Measurements from ENCODE around the gene TRMT5. TPM values are rescaled to one million over a fixed set of nuclear protein-coding genes. Genes with fewer than 3 reads are reported as not detected.

The TRMT5 gene
- total RNA-seq, 3 donors from 2014 or later (not counting 1 experiment from before 2014, with no cell fraction given): 1.7 to 2.6 (median 1.9) TPM

GRCh38 chr14:60945984-60946383 is 34.9 kb downstream of the TRMT5 start:
- Mint-ChIP-seq H3K4me1 (peaks cover 0 to 5% of the 10 kb centered on the region in 2 donors), H3K4me3 (no peak overlapping the region), H3K27me3 (ENCODE audit: low read depth in 2 of 2) (no peaks in the 10 kb centered on the region), H3K27ac (no peak overlapping the region), H3K9me3 (no peaks in the 10 kb centered on the region), H3K36me3 (no peaks in the 10 kb centered on the region)
- no peaks in the 10 kb centered on the region for H3K36me3 ChIP-seq (ENCODE audit: control insufficient read depth, insufficient read depth, low read length)
- H3K4me3 ChIP-seq (ENCODE audit: low read length): no peak overlapping the region
- H3K9me3 ChIP-seq (ENCODE audit: control insufficient read depth, insufficient read depth, low read length): no peaks in the 10 kb centered on the region
- DNase-seq (no peak), ATAC-seq (no peak)
- WGBS (ENCODE audit: insufficient coverage): 67% methylated on average over 1 of the region's 1 CpG
- no peaks in the 10 kb centered on the region for H3K4me1 ChIP-seq (ENCODE audit: control insufficient read depth, insufficient read depth, low read length)
- intact Hi-C loops (cut with micrococcal nuclease): no loop called here
- TF ChIP-seq CTCF (IDR thresholded peaks at IDR 0.05): no peak
- no peaks in the 10 kb centered on the region for H3K27me3 ChIP-seq (ENCODE audit: control insufficient read depth, insufficient read depth, low read length)
- no peak overlapping the region for H3K27ac ChIP-seq (ENCODE audit: low read length)

- Histone ChIP-seq H3K27me3 (ENCODE audit: control insufficient read depth, insufficient read depth, low read length) (no peaks in the 10 kb centered on the region), H3K27ac (ENCODE audit: low read length) (no peak overlapping the region), H3K4me3 (ENCODE audit: low read length) (no peak overlapping the region), H3K4me1 (ENCODE audit: control insufficient read depth, insufficient read depth, low read length) (no peaks in the 10 kb centered on the region), H3K36me3 (ENCODE audit: control insufficient read depth, insufficient read depth, low read length) (no peaks in the 10 kb centered on the region), H3K9me3 (ENCODE audit: control insufficient read depth, insufficient read depth, low read length) (no peaks in the 10 kb centered on the region)
- Mint-ChIP-seq H3K9me3 (no peaks in the 10 kb centered on the region), H3K4me3 (no peak overlapping the region), H3K27me3 (ENCODE audit: low read depth in 2 of 2) (no peaks in the 10 kb centered on the region), H3K4me1 (peaks cover 3 to 11% of the 10 kb centered on the region in 2 donors), H3K27ac (no peak overlapping the region), H3K36me3 (no peaks in the 10 kb centered on the region)
- intact Hi-C loops (cut with micrococcal nuclease): no loop called here
- ATAC-seq (no peak), DNase-seq (no peak)
- no peak for TF ChIP-seq CTCF (IDR thresholded peaks at IDR 0.05)
- 88% methylated on average over 3 of the region's 4 CpGs for WGBS (ENCODE audit: insufficient coverage)
Measured at GRCh38 chr14:60944204-60944603, 36.7 kb downstream of the TRMT5 start.

- WGBS (ENCODE audit: insufficient coverage): 100% methylated on average over 1 of the region's 1 CpG
- Mint-ChIP-seq H3K9me3 (no peaks in the 10 kb centered on the region), H3K4me3 (no peak overlapping the region), H3K36me3 (no peaks in the 10 kb centered on the region), H3K4me1 (peaks cover 7 to 17% of the 10 kb centered on the region in 2 donors), H3K27me3 (ENCODE audit: low read depth in 2 of 2) (no peaks in the 10 kb centered on the region), H3K27ac (no peak overlapping the region)
- Histone ChIP-seq H3K9me3 (ENCODE audit: control insufficient read depth, insufficient read depth, low read length) (no peaks in the 10 kb centered on the region), H3K27ac (ENCODE audit: low read length) (no peak overlapping the region), H3K27me3 (ENCODE audit: control insufficient read depth, insufficient read depth, low read length) (no peaks in the 10 kb centered on the region), H3K4me3 (ENCODE audit: low read length) (no peak overlapping the region), H3K4me1 (ENCODE audit: control insufficient read depth, insufficient read depth, low read length) (no peaks in the 10 kb centered on the region), H3K36me3 (ENCODE audit: control insufficient read depth, insufficient read depth, low read length) (no peaks in the 10 kb centered on the region)
- intact Hi-C loops (cut with micrococcal nuclease): no loop called here
- ATAC-seq (no peak), DNase-seq (no peak)
- no peak for TF ChIP-seq CTCF (IDR thresholded peaks at IDR 0.05)
Measured at GRCh38 chr14:60943637-60944032, 37.2 kb downstream of the TRMT5 start.

GRCh38 chr14:60935319-60935718 is 45.6 kb downstream of the TRMT5 start:
- Histone ChIP-seq H3K27ac (ENCODE audit: low read length) (no peak overlapping the region), H3K4me1 (ENCODE audit: control insufficient read depth, insufficient read depth, low read length) (no peaks in the 10 kb centered on the region), H3K9me3 (ENCODE audit: control insufficient read depth, insufficient read depth, low read length) (no peaks in the 10 kb centered on the region), H3K36me3 (ENCODE audit: control insufficient read depth, insufficient read depth, low read length) (no peaks in the 10 kb centered on the region), H3K27me3 (ENCODE audit: control insufficient read depth, insufficient read depth, low read length) (no peaks in the 10 kb centered on the region), H3K4me3 (ENCODE audit: low read length) (no peak overlapping the region)
- Mint-ChIP-seq H3K4me3 (no peak overlapping the region), H3K27ac (no peak overlapping the region), H3K4me1 (peaks cover 7 to 19% of the 10 kb centered on the region in 2 donors), H3K27me3 (ENCODE audit: low read depth in 2 of 2) (no peaks in the 10 kb centered on the region), H3K36me3 (no peaks in the 10 kb centered on the region), H3K9me3 (no peaks in the 10 kb centered on the region)
- DNase-seq (no peak), ATAC-seq (no peak)
- TF ChIP-seq CTCF (IDR thresholded peaks at IDR 0.05): no peak
- intact Hi-C loops (cut with micrococcal nuclease): no loop called here

Data from natural killer cell (primary cell).